Tibial artery (tissue), 4 donors: ENCODE results near the gene ADAM10.

ENCODE experiments used
- DNase-seq, 2 donors: peaks; one replicate each; pipeline ENCODE4 v3.0.0-alpha.2; 2019
- H3K27ac ChIP-seq, 2 donors: fragments of 200-600 bp; sonication (generic) in 1 of 2; 1 replicate in 1 of 2; 2 replicates in 1 of 2; pipeline ENCODE4 v1.5.1; 2018 to 2019; ENCODE audit warnings: mild to moderate bottlenecking in 1 of 2
- H3K27me3 ChIP-seq, 2 donors: fragments of 200-600 bp; sonication (generic) in 1 of 2; one replicate each; pipeline versions ENCODE4 v1.5.1 to v1.6.0; 2016 to 2019
- H3K36me3 ChIP-seq, 3 donors: fragments of 200-600 bp; sonication (generic) in 2 of 3; one replicate each; pipeline ENCODE4 v1.5.1; 2016 to 2019; ENCODE audit warnings: mild to moderate bottlenecking in 2 of 3
- H3K4me1 ChIP-seq, 4 donors: fragments of 200-600 bp; sonication (generic) in 2 of 4; 1 replicate in 3 of 4; 2 replicates in 1 of 4; pipeline ENCODE4 v1.5.1; 2016 to 2019
- H3K4me3 ChIP-seq, 2 donors: fragments of 200-600 bp; sonication (generic) in 1 of 2; 1 replicate in 1 of 2; 2 replicates in 1 of 2; pipeline ENCODE4 v1.5.1; 2018 to 2019; ENCODE audit warnings: mild to moderate bottlenecking in 2 of 2
- H3K9me3 ChIP-seq, 3 donors: fragments of 200-600 bp; sonication (generic) in 1 of 3; one replicate each; pipeline ENCODE4 v1.5.1; 2016 to 2019
- CTCF ChIP-seq, 2 experiments: fragments of 200-600 bp in 1 of 2; fragments of 450-650 bp in 1 of 2; IDR thresholded peaks; one replicate each; pipeline ENCODE4 v1.5.1; 2017 to 2019; ENCODE audit warnings: antibody characterized with exemption in 2 of 2, mild to moderate bottlenecking in 1 of 2, moderate library complexity in 1 of 2
- intact Hi-C: fragments of 100-400 bp; cut with DNase I; formaldehyde crosslinking; loops from one replicate; pipeline ENCODE4 v1.15.0; 2023; ENCODE audit warnings: low total_unique reads

Gene ADAM10

GRCh38 chr15:58749532-58750337, at the start of gene ADAM10:
Gene ADAM10 (minus strand): TSS chr15:58749707. CDS start chr15:58749534, 173 bp downstream.
- intact Hi-C loops = loop anchor here (1.0 to 10.0 kb wide), 2 partner anchors 22 to 185 kb away; partner anchors contain the start of genes MINDY2 and SLTM
- no peak for TF ChIP-seq CTCF (IDR thresholded peaks at IDR 0.05)
- peak; percentile 98 to 100 for DNase-seq

GRCh38 chr15:58797505-58797904, 48.0 kb upstream of the ADAM10 start:
- TF ChIP-seq CTCF (IDR thresholded peaks at IDR 0.05) = no peak
- Histone ChIP-seq H3K27ac (no peak overlapping the region), H3K9me3 (no peaks in the 10 kb centered on the region), H3K36me3 (no peaks in the 10 kb centered on the region), H3K4me1 (peaks cover 0 to 4% (median 0%) of the 10 kb centered on the region in 4 donors), H3K4me3 (no peak overlapping the region), H3K27me3 (no peaks in the 10 kb centered on the region)
- intact Hi-C loops = no loop called here
- no peak for DNase-seq

More at GRCh38 chr15:58749532-58750337, at the start of gene ADAM10:
- no peaks in the 10 kb centered on the region for H3K27me3 ChIP-seq
- H3K9me3 ChIP-seq = no peaks in the 10 kb centered on the region
- peak within 1 kb of the TSS; percentile 87 to 97 for H3K4me3 ChIP-seq
- peaks cover 0 to 34% (median 8%) of the 10 kb centered on the region in 4 donors for H3K4me1 ChIP-seq
- H3K36me3 ChIP-seq = no peaks in the 10 kb centered on the region
- H3K27ac ChIP-seq = peak within 1 kb of the TSS; percentile 98 to 99

GRCh38 chr15:58795825-58796224, 46.3 kb upstream of the ADAM10 start:
- Histone ChIP-seq H3K4me3 (no peak overlapping the region), H3K36me3 (no peaks in the 10 kb centered on the region), H3K27ac (no peak overlapping the region), H3K9me3 (no peaks in the 10 kb centered on the region), H3K27me3 (no peaks in the 10 kb centered on the region), H3K4me1 (peaks cover 0 to 4% (median 0%) of the 10 kb centered on the region in 4 donors)
- no peak for TF ChIP-seq CTCF (IDR thresholded peaks at IDR 0.05)
- no peak for DNase-seq
- intact Hi-C loops = no loop called here

GRCh38 chr15:58793862-58794261, 44.4 kb upstream of the ADAM10 start:
- no peak for TF ChIP-seq CTCF (IDR thresholded peaks at IDR 0.05)
- Histone ChIP-seq H3K4me3 (no peak overlapping the region), H3K27me3 (no peaks in the 10 kb centered on the region), H3K27ac (no peak overlapping the region), H3K4me1 (peaks cover 0 to 4% (median 0%) of the 10 kb centered on the region in 4 donors), H3K36me3 (peaks cover 0 to 6% (median under 1%) of the 10 kb centered on the region in 3 donors), H3K9me3 (no peaks in the 10 kb centered on the region)
- no peak for DNase-seq
- intact Hi-C loops = no loop called here

GRCh38 chr15:58788056-58788710, 38.7 kb upstream of the ADAM10 start:
- Histone ChIP-seq H3K4me1 (peaks cover 0 to 7% (median 0%) of the 10 kb centered on the region in 4 donors), H3K27me3 (no peaks in the 10 kb centered on the region), H3K27ac (no peak overlapping the region), H3K9me3 (no peaks in the 10 kb centered on the region), H3K36me3 (peaks cover 0 to 6% (median 4%) of the 10 kb centered on the region in 3 donors), H3K4me3 (no peak overlapping the region)
- intact Hi-C loops = no loop called here
- no peak for TF ChIP-seq CTCF (IDR thresholded peaks at IDR 0.05)
- DNase-seq = no peak
